Measurements from ENCODE around the gene XAGE3. TPM values are rescaled to one million over a fixed set of nuclear protein-coding genes. Genes with fewer than 3 reads are reported as not detected.
A peak's percentile ranks its signal among the peaks of the same experiment; 100 is the strongest.
"Not testable (repeated sequence)": the region's sequence is repeated elsewhere in the genome, so short reads cannot be mapped to it uniquely, and the experiment has no call there.

The XAGE3 gene, protein sequence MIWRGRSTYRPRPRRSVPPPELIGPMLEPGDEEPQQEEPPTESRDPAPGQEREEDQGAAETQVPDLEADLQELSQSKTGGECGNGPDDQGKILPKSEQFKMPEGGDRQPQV
- not detected for total RNA-seq

DNA sequence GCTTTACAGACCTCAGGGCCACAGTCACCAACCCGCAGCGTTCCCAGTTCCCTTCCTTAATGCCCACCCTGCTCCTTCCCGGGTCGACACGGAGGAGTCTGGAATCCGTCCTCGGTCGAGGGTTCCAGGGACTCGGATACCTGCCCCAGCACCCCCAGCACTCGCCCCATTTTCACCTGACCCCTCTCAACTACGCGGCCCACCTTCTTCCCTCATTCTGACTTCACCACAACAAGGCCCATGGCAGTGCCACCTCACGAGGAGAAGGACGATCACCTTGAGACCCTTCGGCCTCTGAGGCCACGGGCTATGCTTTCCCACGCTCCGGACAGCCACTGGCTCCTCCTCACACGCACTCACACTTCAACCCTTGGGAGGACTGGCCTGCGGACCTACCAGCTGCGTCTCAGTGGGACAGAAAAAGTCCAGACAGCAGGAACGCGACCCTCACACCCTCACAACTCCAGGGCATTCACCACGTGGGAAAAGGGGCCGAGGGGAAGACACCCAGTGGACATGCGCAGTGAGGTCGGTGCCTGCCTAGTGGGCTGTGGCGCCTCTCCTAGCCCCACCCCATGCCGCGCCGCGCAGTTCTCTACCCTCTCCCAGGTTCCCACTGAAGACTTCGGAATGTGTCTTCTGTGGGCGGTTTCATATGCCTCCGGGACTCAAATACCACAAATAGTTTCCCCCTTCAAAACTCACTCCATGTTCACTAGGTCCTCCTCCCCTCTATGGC lies at the start of gene XAGE3:
Gene XAGE3, minus strand, starts transcription at position 474 of the 739 bp plus-strand sequence. CDS start 950 bp downstream, outside the sequence.
- ATAC-seq = no peak

DNA sequence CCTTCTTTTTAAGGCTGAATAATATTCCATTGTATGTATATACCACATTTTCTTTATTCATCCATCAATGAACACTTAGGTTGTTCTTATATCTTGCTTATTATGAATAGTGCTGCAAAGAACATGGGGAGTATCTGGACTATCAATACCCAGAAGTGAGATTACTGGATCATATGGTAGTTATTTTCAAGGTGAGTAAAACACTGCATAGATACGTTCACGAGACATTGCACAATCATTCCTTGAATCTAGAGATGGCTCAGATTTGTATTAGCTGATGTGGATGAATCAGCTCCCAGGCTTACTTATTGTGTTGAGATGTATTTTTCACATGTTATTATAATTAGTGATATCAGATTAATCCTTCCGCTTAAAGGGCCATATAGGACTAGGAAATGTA lies 46.8 kb upstream of the XAGE3 start:
- not testable (repeated sequence) for ATAC-seq

DNA sequence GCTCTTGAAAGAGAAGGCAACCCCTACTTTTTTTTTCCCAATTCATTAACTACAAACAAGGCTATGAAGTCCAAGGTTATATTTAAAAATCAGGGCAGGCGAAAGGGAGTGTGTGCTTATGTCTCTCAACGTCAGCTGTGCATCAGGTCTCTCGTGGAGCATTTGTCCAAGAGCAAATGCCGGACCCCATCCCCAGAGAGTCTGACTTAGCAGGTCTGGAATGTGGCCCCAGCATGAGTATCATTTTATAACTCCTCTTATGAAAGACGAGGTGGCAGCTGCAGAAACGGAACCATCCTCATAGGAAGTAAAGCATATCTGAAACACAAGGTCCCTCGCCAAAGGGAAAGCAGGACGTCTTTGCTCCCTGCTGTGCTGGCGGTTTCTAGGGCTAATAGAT lies 45.8 kb upstream of the XAGE3 start:
- ATAC-seq = not testable (repeated sequence)

DNA sequence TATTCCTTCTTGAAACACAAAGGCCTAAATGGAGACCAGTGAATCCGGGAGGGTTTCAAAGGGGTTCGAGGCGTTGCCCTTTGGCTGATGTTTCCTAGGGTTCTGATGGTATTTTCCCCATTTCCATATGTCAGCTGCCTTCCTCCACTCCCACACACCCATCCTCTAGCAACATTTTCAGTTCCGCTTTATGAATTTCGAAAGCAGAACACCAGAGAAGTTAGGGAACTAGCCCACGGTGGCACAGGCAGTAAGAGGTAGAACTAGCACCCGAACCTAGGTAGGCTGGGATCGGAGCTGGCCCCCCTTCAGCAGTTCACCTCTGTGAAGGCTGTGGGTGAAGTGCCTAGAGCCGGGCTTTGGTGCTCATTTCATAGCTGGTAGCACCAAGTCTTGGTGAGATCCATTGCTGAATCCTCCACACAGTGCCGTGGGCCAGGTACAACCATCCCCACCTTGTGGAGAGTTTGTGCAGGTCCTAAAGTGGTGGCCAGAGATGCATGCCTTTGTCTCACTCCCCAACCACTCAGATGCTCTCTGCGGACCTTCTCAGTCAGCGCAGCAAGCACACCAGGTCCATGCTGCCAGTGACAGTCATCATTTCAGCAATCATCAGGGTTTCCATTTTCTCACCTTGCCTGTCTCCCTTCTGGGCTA lies 41.6 kb upstream of the XAGE3 start:
- ATAC-seq = not testable (repeated sequence)

DNA sequence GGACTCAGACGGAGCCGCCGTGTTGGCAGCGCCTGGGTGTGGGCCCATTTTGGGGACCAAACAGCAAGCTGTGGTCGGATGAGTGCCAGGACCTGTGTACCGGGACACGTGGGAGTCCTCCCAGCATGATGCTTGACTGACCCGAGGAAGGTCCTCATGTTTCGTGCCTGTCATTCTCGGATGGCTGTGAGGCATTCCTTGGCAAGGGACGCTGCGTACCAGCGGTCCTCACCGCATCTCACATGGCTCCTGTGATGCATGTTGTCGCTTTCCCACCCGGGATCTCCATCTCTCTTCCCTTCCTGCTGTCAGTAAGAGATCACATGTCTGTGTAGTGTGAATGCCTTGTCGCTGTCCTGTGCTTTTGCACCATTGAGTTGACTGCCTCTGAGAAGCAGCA lies 40.0 kb upstream of the XAGE3 start:
- ATAC-seq = not testable (repeated sequence)

DNA sequence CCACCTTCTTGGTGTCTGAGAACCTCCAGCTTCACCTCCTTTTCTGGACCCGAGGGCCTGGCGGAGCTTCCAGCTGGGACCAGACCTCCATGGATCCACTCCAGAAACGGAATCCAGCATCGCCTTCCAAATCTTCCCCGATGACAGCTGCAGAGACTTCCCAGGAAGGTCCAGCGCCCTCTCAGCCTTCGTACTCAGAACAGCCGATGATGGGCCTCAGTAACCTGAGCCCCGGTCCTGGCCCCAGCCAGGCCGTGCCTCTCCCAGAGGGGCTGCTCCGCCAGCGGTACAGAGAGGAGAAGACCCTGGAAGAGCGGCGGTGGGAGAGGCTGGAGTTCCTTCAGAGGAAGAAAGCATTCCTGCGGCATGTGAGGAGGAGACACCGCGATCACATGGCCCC lies 39.3 kb upstream of the XAGE3 start:
- not testable (repeated sequence) for ATAC-seq

DNA sequence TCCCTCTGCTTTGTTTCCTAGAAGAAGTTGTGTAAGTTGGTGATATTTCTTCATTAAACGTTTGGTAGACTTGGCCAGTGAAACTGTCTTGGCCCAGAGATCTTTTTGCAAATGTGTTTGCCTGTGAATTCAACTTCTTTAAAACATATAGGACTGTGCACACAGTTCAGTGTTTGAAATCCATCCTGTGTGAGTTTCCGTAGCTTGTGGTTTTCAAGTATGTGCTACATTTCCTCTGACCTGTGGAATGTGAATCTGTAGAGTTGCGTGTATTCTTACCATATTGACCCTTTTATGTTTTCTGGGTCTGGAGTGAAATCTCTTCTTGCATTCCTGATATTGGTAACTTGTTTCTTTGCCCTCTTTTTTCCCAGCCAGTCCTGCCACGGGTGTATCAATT lies 38.2 kb upstream of the XAGE3 start:
- not testable (repeated sequence) for ATAC-seq

DNA sequence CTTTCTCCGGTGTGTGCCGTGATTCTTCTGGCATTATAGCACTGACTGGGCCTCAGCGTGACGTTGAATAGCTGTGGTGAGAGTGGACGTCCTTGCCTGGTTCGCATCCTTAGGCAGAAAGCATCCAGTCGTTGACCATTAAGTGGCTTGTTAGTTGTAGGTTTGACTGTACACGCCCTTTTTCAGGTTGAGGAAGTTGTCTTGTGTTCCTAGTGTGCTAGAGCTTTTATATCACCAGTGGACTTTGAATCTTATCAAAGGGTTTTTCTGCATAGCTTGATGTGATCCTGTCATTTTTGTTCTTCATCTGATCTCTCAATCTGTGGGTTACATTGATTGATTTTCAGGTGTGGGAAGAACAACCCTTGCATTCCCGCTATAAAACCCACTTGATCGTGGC lies 37.6 kb upstream of the XAGE3 start:
- not testable (repeated sequence) for ATAC-seq

DNA sequence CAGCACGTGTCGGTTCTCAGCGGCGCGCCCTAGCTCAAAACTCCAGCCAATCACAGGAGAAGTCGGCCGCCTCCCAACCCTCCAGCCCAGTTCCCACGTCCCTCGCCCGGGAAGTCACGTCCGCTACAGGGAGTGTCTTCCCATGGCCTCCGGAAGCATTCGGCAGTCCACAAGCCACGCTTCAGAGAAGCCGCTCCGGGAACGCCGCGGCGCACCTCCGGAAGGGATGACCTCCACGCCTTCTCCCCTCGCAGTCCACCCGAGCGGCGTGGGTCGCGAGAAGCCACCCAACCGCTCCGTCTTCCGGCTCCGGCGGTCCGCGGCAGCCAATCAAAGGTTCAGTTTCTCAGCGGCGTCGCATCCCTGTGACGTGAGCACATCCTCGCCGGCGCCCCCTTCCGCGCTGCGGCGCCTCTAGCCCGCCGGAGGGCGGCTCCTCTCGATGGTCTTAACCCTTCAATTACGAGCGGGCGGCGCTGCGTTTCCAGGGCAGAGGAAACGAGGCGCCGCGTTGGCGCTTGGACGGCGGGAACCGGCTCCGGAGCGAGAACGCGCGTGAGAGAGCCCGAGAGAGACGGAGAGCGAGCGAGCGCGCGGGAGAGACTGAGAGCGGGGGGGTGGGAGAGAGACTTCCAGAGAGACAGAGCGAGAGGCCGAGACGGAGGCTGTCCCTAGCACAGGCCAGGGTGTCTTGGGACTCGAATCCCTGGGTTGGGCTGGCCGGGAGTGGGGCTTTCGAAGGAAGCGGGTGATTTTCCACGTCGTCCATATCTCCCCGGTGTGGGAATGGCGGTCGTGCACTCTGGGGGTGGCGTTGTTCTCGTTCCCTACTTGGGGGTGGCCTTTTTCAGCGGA lies 29.2 kb upstream of the XAGE3 start, which contains the start of gene FAM156B:
Gene FAM156B, plus strand, starts transcription at position 476 of the 855 bp plus-strand sequence. CDS start 9,896 bp downstream, outside the sequence.
- peak; percentile 94 for ATAC-seq

DNA sequence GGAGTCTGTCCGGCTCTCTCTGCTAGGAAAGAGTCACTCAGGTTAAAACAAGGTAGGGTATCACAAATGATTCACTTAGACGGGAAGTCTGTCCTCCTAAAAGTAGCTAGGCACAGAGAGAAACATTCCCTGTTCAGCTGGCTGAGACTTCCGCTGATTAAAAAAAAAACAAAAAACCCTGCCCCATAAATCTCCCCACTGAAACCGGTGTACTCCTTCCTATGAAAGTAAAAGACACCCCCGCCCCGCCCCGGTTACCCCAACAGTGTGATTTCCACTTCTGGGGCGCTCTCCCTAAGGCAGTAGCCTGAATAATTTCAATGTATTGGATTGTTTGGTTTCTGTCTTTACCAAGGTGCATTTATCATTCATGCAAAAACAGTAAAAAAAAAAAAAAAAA lies 28.6 kb upstream of the XAGE3 start:
- not testable (repeated sequence) for ATAC-seq

DNA sequence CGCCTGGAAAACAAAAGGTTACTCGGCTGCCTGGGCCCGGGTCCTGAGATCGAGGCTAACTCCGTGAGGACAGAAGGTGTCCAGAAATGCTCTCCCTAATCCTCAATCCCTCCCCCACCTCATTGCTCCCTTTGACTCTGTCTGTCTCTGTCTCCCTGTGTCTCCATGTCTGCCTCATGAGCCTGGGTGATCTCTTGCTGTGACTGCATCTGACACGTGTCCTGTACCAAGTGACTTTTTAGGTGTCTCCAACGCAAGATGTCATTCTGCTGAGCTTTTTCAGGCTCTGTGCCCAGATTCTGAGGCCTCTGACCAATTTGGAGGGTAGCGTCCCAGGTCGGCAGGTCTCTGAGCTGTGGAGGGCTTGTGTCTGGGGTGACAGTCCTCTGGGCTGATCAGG lies 20.2 kb upstream of the XAGE3 start:
- not testable (repeated sequence) for ATAC-seq

DNA sequence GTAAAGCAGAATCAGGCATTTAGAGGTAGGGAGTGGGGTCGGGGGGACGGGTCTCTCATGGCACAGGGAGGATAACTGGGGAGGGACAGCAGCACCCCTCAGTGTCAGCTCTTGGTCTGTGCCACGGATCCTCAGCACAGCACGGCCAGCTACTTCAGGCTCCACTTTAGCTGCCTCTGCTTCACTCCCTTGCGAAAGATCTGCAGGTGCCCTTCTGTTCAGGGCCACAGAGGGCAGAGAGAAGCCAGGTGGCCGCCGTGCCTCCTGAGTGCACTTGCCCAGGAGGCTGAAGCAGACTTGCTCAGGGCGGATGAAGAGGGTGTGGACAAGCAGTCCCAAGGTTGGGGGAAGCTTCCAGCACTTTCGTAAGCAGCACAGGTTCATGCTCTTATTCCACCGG lies 19.6 kb upstream of the XAGE3 start:
- ATAC-seq = not testable (repeated sequence)

DNA sequence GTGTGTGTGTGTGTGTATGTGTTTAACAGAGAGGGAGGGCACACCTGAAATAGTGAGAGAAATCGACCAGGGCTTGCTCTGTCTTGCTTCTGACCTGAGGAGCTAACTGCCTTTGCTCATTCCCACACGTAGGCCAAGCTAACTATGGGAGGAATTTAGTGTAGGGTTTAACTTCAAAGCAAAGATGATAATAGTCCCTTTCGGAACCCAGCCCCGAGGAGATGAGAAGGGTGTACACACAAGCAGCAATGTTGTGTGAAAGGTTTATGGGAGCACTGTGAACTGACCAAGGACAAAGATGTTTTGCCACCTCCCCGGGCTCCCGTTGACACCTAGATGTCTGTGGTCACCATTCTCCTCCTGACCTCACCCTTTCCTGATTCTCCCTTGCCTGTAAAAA lies 8.5 kb upstream of the XAGE3 start:
- ATAC-seq = not testable (repeated sequence)

DNA sequence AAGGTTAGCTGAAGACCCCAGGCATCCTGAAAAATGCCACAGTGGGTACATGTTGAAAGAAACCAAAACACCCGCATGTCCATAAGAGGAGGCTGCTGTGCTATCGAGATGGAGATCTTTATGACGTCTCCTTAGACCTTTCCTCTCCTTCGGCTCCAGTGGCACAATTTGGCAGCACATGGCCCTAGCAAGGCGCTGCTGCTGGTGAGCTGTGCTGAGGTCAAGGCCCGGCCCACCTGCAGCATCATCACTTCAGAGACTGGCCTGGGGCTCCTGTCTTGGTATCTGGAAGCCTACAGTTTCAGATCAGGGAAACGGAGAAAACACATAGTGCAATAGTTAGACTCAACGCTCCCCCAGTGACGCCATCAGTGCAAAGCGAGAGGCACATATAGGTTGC lies 7.6 kb upstream of the XAGE3 start:
- ATAC-seq = not testable (repeated sequence)

DNA sequence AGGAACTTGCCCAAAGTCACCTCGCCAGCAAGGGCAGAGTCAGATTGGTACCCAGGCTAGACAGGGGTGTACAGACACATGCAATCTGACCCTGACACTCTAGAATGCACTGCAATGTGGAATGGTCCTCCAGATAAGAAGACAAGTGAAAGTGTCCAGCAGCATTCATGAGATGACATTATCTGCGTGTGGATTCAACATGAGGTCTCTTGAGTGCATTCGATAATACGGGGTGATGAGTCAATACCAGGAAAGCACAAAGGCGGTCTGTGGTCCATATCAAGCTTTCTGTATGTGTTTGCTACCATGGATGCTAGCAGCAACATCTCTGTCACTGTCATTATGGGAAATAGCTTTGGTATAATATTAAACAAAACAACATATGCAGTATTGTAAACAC lies 6.8 kb upstream of the XAGE3 start:
- ATAC-seq = no peak

DNA sequence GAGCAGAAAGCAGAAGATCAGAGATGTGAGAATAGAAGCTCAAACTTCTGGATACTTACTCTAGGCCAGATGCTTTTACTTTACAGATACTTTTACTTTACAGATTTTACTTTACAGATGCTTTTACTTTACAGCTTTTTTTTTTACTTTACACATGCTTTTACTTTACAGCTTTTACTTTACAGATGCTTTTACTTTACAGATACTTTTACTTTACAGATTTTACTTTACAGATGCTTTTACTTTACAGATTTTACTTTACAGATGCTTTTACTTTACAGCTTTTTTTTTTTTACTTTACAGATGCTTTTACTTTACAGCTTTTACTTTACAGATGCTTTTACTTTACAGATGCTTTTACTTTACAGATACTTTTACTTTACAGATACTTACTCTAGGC lies 5.9 kb upstream of the XAGE3 start:
- not testable (repeated sequence) for ATAC-seq

DNA sequence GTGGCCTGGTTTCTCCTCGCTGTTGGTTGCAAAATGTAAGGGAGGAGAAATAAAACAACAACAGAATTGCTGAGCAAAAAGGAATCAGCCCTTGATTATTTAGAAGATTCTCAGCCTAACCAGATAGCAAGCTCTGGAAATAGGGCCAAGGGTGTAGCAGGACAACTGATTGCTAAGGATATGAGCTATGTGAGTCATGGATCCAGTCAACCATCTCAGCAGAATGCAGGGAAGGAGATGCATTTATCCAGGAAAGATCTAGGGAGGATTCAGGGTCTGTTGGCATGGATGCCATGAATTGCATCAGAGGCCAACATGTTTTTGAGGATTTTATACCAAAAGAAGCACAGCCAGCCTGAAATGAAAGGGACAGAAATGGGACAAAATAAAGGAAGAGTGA lies 2.2 kb upstream of the XAGE3 start:
- ATAC-seq = no peak

DNA sequence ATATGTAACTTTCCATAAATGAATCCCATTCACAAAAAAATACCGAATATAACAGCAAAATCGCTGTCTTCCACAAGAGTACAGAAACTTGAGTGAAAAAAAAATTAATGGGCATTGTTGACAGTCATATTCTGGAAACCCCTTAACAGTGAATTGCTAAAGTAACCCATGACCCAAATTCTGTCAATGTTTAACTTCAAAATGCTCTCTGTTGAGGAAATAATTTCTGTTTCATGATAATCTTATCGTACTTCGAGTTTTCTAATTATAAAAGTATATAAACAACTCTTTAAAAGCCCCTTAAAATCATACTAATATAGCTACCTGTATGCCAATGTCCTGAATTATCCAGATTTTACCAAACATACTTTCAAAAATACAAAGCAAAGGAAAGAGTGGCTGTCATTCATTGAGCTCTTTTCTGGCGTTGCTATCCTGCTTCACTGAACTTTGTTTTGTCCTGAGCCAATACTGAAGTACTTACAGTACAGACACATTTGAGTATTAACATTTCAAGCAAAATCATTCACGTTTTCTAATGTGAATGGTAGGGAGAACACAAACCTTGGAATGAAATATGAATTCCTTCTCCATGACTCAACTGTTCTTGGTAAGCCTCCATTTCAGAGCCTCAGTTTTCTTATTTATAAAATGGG lies 2.4 kb downstream of the XAGE3 start:
- no peak for ATAC-seq

DNA sequence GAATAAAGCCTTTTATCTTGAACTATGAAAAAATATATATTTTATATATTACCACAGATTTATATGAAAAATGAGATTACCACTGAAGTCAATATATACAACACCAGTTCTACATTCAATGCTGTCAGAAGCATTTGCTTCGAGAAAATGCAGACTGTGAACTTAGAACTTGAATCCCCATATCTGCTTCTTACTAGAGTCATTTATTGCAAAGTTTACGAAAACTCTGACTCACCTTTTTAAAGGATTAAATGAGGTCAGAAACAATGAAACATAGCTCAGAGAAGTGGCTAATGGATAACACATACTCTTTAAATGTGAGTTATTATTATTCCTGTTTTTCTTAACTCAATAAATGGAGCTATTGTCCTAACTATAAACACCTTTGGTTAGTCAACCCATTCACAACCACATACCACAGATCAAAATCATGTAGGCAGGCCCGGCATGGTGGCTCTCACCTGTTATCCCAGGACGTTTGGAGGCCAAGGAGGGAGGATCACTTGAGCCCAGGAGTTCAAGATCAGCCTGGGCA lies 10.8 kb downstream of the XAGE3 start:
- ATAC-seq = not testable (repeated sequence)

DNA sequence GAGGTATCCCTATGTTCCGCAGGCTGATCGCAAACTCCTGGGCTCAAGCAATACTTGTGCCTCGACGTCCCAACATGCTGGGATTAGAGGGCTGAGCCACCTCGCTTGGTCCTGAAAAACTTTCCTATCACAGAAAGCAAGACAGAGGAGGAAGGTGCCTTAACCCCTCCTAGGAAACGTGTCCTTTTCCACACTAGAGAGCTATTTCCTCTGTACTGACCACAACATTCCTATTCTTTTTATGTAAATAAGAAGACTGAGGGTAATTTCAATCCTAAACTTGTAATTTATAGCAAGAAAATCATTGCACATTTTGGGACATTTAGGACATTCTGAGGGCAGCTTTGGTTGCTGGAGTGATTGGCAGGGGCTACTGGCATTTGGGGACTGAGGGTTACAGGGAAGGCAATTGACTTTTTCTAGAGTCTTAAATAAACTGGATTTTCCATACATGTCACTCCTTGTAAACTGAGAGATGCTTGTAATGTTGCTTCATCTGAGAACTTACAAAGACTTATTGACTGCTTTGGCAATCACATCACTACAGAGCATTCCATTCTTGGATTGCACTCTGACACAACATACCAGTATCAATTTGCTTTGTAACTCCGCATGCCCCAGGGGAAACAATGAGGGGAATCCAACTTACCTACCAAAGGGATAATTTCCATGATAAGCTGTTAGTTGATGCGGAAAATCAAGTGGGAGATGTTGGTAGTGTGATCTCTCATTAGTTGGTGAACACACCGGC lies 15.6 kb downstream of the XAGE3 start:
- ATAC-seq = no peak

DNA sequence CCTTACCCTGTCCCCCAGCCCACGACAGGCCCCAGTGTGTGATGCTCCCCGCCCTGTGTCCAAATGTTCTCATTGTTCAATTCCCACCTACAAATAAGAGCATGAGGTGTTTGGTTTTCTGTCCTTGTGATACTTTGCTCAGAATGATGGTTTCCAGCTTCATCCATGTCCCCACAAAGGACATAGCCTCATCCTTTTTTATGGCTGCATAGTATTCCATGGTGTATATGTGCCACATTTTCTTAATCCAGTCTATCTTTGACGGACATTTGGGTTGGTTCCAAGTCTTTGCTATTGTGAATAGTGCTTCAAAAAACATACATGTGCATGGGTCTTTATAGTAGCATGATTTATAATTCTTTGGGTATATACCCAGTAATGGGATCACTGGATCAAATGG lies 24.3 kb downstream of the XAGE3 start:
- not testable (repeated sequence) for ATAC-seq

All from esophagus mucosa (tissue), 1 donor.